ENCODE results near the gene SEMA7A. TPM values are rescaled to one million over a fixed set of nuclear protein-coding genes. Genes with fewer than 3 reads are reported as not detected.
"Not testable (repeated sequence)": the region's sequence is repeated elsewhere in the genome, so short reads cannot be mapped to it uniquely, and the experiment has no call there.

SEMA7A gene
- total RNA-seq, 2 donors from 2014 or later: 8.1 to 8.2 TPM

DNA sequence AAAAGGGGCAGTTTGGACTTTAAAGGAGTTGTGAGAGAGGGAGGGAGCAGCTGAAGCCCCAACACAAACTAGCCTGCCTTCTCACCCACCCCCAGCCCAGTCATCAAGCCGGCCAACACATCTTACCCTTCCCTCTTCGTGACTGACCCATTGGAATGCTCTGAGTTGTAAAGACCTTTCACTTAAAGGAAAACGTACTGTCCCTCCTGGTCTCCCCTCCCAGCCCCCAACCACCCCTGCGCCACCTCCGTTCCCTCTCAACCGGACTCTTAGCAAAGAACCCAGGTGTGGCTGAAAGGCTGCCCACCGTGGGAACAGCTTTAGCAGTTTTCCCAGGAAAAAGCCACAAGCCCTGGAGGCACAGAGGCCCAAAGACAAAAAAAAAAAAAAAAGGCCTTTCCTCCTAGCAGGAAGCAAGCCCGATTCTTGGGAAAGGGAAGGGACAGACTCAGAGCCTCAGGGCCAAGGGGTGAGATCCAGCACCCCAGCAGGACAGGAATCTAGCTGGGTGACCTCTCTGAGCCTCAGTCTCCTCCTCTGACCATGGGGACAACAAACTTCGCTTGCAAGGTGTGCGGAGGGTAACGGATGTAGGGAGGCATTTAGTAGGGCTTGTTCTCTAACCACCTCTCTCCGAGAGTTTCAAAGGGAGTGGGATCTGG lies 68.7 kb downstream of the SEMA7A start:
- no peak overlapping the region for H3K27ac ChIP-seq (ENCODE audit: low read depth, low read length)
- H3K36me3 ChIP-seq (ENCODE audit: control insufficient read depth, insufficient read depth, low read length): peaks cover 5% of the 10 kb centered on the region
- WGBS, 2 experiments (ENCODE audit: insufficient coverage in 1 of 2, insufficient read length in 1 of 2): 54 to 73% methylated on average over 3 to 12 of the region's 12 CpGs
- peak; percentile 79 for DNase-seq
- no peaks in the 10 kb centered on the region for H3K9me3 Mint-ChIP-seq
- H3K27me3 Mint-ChIP-seq (ENCODE audit: insufficient read depth): no peaks in the 10 kb centered on the region
- peaks cover 6% of the 10 kb centered on the region for H3K36me3 Mint-ChIP-seq (ENCODE audit: low read depth)
- TF ChIP-seq CTCF (conservative IDR thresholded peaks at IDR 0.05): no peak
- H3K4me3 ChIP-seq (ENCODE audit: low read length): peak overlapping the region; percentile 76
- H3K4me1 Mint-ChIP-seq: peaks cover 15% of the 10 kb centered on the region
- no peaks in the 10 kb centered on the region for H3K27me3 ChIP-seq (ENCODE audit: control insufficient read depth, insufficient read depth, low read length, poor library complexity, severe bottlenecking)
- peak overlapping the region; percentile 68 for H3K4me3 Mint-ChIP-seq
- peak overlapping the region; percentile 57 for H3K9ac ChIP-seq (ENCODE audit: extremely low read depth, low read length, poor library complexity, severe bottlenecking)
- peaks cover 8% of the 10 kb centered on the region for H3K4me1 ChIP-seq (ENCODE audit: control insufficient read depth, insufficient read depth, low read length)
- H3K27ac Mint-ChIP-seq: peak overlapping the region; percentile 94
- no peaks in the 10 kb centered on the region for H3K9me3 ChIP-seq (ENCODE audit: control insufficient read depth, low read length)

- Histone ChIP-seq H3K27ac (ENCODE audit: low read depth, low read length) (no peak overlapping the region), H3K9me3 (ENCODE audit: control insufficient read depth, low read length) (no peaks in the 10 kb centered on the region), H3K4me1 (ENCODE audit: control insufficient read depth, insufficient read depth, low read length) (peaks cover 8% of the 10 kb centered on the region), H3K36me3 (ENCODE audit: control insufficient read depth, insufficient read depth, low read length) (peaks cover 5% of the 10 kb centered on the region), H3K27me3 (ENCODE audit: control insufficient read depth, insufficient read depth, low read length, poor library complexity, severe bottlenecking) (no peaks in the 10 kb centered on the region), H3K4me3 (ENCODE audit: low read length) (no peak overlapping the region), H3K9ac (ENCODE audit: extremely low read depth, low read length, poor library complexity, severe bottlenecking) (no peak overlapping the region)
- no peak for TF ChIP-seq CTCF (conservative IDR thresholded peaks at IDR 0.05)
- WGBS, 2 experiments (ENCODE audit: insufficient coverage in 1 of 2, insufficient read length in 1 of 2): 90 to 100% methylated on average over 1 of the region's 1 CpG
- Mint-ChIP-seq H3K4me3 (no peak overlapping the region), H3K27ac (no peak overlapping the region), H3K4me1 (peaks cover 15% of the 10 kb centered on the region), H3K9me3 (no peaks in the 10 kb centered on the region), H3K27me3 (ENCODE audit: insufficient read depth) (no peaks in the 10 kb centered on the region), H3K36me3 (ENCODE audit: low read depth) (peaks cover 6% of the 10 kb centered on the region)
- no peak for DNase-seq
Observed at GRCh38 chr15:74362482-74362881, 71.3 kb downstream of the SEMA7A start.

DNA sequence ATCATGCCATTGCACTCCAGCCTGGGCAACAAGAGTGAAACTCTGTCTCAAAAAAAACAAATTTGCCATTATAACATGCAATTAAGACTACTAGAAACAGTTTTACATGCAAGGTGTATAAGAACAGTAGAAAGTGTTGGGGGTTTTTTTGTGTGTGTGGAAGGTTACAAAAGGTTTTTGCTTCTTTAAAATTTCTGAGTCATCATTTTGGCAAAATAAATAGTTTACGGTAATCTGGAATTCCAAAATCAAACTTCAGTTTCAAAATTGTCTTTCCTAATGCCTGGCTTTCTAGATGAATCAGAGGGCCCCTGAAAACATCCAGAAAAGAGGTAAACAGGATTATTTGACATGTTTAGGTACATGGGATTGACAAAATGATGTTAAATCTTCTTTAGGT lies 72.9 kb downstream of the SEMA7A start:
- peaks cover 16% of the 10 kb centered on the region for H3K4me1 Mint-ChIP-seq
- H3K27me3 Mint-ChIP-seq (ENCODE audit: insufficient read depth); H3K27ac Mint-ChIP-seq; H3K27me3 ChIP-seq (ENCODE audit: control insufficient read depth, insufficient read depth, low read length, poor library complexity, severe bottlenecking); H3K9me3 ChIP-seq (ENCODE audit: control insufficient read depth, low read length); DNase-seq; H3K27ac ChIP-seq (ENCODE audit: low read depth, low read length); H3K9ac ChIP-seq (ENCODE audit: extremely low read depth, low read length, poor library complexity, severe bottlenecking); H3K4me3 ChIP-seq (ENCODE audit: low read length); H3K36me3 Mint-ChIP-seq (ENCODE audit: low read depth); H3K4me1 ChIP-seq (ENCODE audit: control insufficient read depth, insufficient read depth, low read length); H3K9me3 Mint-ChIP-seq; H3K36me3 ChIP-seq (ENCODE audit: control insufficient read depth, insufficient read depth, low read length); H3K4me3 Mint-ChIP-seq: not testable (repeated sequence)
- WGBS, 2 experiments (ENCODE audit: insufficient coverage in 1 of 2, insufficient read length in 1 of 2): 100% methylated on average over 1 of the region's 1 CpG; no CpG with 5 or more reads in 1 of the 2 experiments

DNA sequence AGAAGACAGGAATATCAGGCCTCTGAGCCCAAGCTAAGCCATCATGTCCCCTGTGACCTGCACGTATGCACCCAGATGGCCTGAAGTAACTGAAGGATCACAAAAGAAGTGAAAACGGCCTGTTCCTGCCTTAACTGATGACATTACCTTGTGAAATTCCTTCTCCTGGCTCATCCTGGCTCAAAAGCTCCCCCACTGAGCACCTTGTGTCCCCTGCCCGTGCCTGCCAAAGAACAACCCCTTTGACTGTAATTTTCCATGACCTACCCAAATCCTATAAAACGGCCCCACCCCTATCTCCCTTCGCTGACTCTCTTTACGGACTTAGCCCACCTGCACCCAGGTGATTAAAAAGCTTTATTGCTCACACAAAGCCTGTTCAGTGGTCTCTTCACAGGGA lies 74.4 kb downstream of the SEMA7A start:
- H3K4me3 Mint-ChIP-seq; H3K27me3 Mint-ChIP-seq (ENCODE audit: insufficient read depth); H3K9me3 ChIP-seq (ENCODE audit: control insufficient read depth, low read length); H3K27ac ChIP-seq (ENCODE audit: low read depth, low read length); H3K27me3 ChIP-seq (ENCODE audit: control insufficient read depth, insufficient read depth, low read length, poor library complexity, severe bottlenecking); H3K27ac Mint-ChIP-seq; H3K4me1 ChIP-seq (ENCODE audit: control insufficient read depth, insufficient read depth, low read length); H3K36me3 ChIP-seq (ENCODE audit: control insufficient read depth, insufficient read depth, low read length): not testable (repeated sequence)
- peaks cover 12% of the 10 kb centered on the region for H3K9me3 Mint-ChIP-seq
- Histone ChIP-seq H3K9ac (ENCODE audit: extremely low read depth, low read length, poor library complexity, severe bottlenecking) (peak overlapping the region; percentile 25), H3K4me3 (ENCODE audit: low read length) (peak overlapping the region; percentile 58)
- peaks cover 18% of the 10 kb centered on the region for H3K4me1 Mint-ChIP-seq
- WGBS, 2 experiments (ENCODE audit: insufficient coverage in 1 of 2, insufficient read length in 1 of 2): 20 to 33% methylated on average over 3 to 6 of the region's 6 CpGs
- DNase-seq: peak; percentile 88
- peaks cover 19% of the 10 kb centered on the region for H3K36me3 Mint-ChIP-seq (ENCODE audit: low read depth)

Small RNAs within 50 kb of the gene (microRNA-seq; reads per million reads assigned to microRNA genes)
- not detected for gene MIR6881 (ENCODE audit: borderline microRNAs expressed)

Other genes starting within 250 kb of the SEMA7A start
- gene STRA6, start 231.2 kb downstream of the SEMA7A start, total RNA-seq: 10 to 100 TPM; 18.2 to 26.2 TPM
- gene CCDC33, start 197.6 kb downstream of the SEMA7A start, total RNA-seq: 1 to 10 TPM; 2.8 to 3.5 TPM
- gene CYP11A1, start 66.3 kb downstream of the SEMA7A start, total RNA-seq: 1 to 10 TPM; 4.8 to 5.3 TPM
- gene UBL7, start 27.2 kb upstream of the SEMA7A start, total RNA-seq: 10 to 100 TPM; 38.5 to 52.6 TPM
- 10 to 100 TPM; 98.1 to 99.4 TPM for gene ARID3B, start 107.3 kb upstream of the SEMA7A start, total RNA-seq
- gene CLK3, start 181.9 kb upstream of the SEMA7A start, total RNA-seq: 10 to 100 TPM; 53.4 to 67.3 TPM

Data from endodermal cell (in vitro differentiated cells).